GM18498 (cell line): ENCODE results near the gene STPG1.

Source experiments
- ATAC-seq: cut with Tn5 transposase; IDR thresholded peaks from one replicate; pipeline ENCODE4 v1.9.1; 2021; ENCODE audit warnings: mild to moderate bottlenecking, moderate library complexity; ENCODE audit not compliant: unreplicated experiment

The STPG1 gene

GRCh38 chr1:24321697-24322469, 91.7 kb downstream of the STPG1 start:
- ATAC-seq, result peak; percentile 62

- no peak for ATAC-seq
Measured at GRCh38 chr1:24321126-24321525, 92.5 kb downstream of the STPG1 start.

GRCh38 chr1:24319962-24320361, 93.6 kb downstream of the STPG1 start:
- no peak for ATAC-seq

DNA sequence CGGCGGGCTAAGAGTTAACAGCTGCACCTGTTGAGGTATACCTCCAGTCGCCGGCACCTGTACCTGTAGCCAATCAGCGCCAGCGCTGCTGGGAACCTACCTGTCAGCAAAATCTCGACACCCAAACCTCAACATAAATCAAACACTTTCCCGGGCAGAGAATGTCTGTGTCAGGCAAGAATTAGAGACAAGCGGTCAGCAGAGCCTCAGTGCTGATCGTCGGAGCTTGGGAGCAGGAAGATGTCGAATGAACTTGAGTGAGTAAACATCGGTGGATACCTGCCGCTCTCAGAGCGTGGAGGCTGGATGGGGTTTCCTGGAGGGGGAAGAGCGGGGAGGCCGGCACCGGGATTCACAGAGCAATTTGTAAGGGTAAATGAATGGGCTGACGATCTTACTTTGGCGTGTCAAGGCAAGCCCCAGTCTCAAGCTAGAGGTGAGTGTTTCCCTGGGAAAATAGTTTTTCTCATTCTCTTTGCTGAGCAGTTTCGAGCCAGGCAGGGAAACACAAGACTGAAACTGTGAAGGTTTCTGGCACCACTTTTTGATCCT, 94.2 kb downstream of the STPG1 start, which contains the start of gene GRHL3:
TSS of gene GRHL3 (plus strand) at position 46 of the 552 bp plus-strand sequence. CDS start at position 241, 195 bp downstream.
- ATAC-seq, result no peak

DNA sequence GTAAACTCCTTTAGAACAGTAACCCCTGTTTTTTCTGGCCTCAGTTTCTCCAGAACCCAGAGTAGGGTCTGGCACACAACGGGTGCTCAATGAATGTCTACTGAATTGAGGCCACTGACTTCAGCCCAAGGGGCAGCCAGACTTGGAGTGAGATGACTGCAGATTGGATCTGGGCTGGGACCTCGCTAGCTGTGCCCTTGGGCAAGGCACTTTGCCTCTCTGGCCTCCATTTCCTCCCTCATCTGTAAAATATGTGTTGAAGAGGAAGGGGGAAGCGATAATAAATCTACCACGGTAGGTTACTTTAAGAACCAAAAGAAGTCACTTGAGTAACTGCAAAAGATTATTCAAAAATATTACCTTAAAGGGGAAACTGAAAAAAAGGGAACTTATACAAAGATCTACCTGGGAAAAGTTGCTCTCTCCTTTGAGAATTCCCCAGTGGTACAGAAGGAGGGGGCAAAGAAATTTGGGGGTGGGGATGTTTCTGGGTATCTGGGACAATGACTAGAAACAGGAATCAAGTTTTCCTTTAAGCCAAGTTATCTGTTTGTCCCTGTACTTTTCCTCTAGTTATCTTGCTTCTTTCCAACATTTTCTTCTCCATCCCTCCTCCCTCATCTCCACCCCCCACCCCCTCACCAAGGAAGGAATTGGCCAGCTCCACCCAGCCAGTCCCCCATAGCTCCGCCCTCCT, 94.8 kb downstream of the STPG1 start:
- ATAC-seq, result no peak

GRCh38 chr1:24317956-24318614, 95.5 kb downstream of the STPG1 start:
- ATAC-seq, result no peak

DNA sequence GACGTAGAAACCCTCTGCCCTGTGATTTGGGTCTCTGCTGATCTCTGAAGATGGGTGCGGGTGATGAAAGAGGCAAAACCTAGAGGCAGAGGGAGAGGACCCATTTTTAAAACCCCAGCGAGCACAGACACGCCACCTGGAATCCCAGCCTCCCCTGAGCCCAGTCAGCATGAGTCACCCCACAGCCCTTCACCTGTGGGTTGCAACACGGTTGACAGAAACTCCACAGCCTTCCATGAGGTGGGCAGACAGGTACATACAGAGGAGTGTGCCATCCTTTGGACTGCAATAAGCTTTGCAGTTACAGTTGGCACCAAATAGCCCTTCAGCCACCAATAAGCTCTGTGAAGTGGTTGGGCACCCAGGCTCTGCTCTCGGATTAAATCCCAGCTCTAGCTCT, 96.5 kb downstream of the STPG1 start:
- ATAC-seq, result no peak

GRCh38 chr1:24316645-24317044, 96.9 kb downstream of the STPG1 start:
- no peak for ATAC-seq

GRCh38 chr1:24315391-24315790, 98.2 kb downstream of the STPG1 start:
- no peak for ATAC-seq

GRCh38 chr1:24311741-24312140, 101.8 kb downstream of the STPG1 start:
- ATAC-seq, result no peak

- ATAC-seq, result no peak
Measured at GRCh38 chr1:24311234-24311633, 102.3 kb downstream of the STPG1 start.

- no peak for ATAC-seq
Measured at GRCh38 chr1:24309762-24310485, 103.7 kb downstream of the STPG1 start.

DNA sequence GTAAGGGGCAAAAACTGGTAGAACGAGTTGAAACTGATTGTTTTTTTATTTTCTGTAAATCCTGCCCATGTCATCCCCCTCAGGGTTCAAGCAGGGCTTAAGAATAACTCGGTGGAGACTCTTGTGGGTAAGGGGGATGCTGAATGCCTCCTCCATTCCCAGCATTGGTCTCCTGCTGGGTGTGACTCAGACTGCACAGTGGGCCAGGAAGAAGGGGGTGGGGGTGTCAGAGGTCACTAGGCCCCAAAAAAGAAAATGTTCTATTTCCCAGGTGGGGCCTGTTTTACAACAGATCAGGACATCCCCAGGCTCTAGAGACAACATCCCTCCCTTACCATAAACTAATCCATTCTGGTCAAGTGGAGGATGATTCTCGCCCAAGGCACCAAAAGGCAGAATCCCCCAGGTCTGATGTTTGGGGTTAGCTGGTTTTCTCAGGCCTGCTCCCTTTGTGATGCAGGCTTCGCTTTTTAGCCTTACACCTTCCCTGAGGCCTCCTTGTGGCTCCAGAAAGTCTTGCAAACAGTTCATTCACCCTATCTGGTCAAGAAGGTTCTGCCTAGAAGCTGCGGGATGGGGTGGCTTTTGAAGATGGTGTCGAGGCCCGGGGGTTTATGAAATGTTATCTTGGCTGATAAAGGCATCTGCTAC, 105.1 kb downstream of the STPG1 start:
- ATAC-seq, result no peak
